ENCODE data around the gene GRAMD2A.

Gene GRAMD2A

DNA sequence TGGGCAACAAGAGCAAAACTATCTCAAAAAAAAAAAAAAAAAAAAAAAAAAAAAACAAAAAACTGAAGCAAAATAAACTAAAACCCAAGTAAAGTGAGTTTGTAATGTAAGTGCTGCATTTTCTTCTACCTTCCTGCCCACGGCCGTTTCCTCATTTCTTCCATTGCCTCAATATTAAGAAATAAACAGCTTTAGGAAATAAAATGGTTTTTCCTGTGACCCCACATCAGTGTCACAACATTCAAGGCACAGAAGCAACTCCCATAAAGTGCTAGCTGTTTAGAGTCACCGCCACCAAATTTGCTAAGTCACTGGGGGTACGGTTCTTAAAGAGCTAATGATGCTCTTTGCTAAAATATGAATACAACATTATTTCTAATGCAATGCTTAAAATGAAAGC is 30.1 kb upstream of the GRAMD2A start:
- peak overlapping the region; percentile 15; the same call in 1 of the 2 replicates for H3K27ac ChIP-seq

DNA sequence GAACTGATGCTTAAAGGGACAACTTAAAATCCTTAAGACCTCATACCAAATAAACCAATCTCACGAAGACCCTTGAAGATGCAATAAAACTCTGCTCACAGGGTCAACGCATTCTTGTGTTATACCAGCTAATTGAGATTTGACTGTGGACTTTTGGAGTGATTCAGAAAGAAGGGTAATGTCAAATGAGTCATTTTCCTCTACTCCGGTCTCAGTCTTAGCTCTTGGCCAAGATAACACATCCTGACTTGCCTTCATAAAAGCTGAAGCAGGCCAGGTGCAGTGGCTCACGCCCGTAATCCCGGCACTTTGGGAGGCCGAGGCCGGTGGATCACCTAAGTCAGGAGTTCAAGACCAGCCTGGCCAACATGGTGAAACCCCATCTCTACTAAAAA is 29.6 kb upstream of the GRAMD2A start:
- TF ChIP-seq ZFX (IDR thresholded peaks at IDR 0.05; ENCODE audit: borderline replicate concordance): no peak
- TF ChIP-seq, protein P1, sequence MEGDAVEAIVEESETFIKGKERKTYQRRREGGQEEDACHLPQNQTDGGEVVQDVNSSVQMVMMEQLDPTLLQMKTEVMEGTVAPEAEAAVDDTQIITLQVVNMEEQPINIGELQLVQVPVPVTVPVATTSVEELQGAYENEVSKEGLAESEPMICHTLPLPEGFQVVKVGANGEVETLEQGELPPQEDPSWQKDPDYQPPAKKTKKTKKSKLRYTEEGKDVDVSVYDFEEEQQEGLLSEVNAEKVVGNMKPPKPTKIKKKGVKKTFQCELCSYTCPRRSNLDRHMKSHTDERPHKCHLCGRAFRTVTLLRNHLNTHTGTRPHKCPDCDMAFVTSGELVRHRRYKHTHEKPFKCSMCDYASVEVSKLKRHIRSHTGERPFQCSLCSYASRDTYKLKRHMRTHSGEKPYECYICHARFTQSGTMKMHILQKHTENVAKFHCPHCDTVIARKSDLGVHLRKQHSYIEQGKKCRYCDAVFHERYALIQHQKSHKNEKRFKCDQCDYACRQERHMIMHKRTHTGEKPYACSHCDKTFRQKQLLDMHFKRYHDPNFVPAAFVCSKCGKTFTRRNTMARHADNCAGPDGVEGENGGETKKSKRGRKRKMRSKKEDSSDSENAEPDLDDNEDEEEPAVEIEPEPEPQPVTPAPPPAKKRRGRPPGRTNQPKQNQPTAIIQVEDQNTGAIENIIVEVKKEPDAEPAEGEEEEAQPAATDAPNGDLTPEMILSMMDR (IDR thresholded peaks at IDR 0.05): no peak
- peak overlapping the region; percentile 15; the same call in 1 of the 2 replicates for H3K27ac ChIP-seq

More for the DNA sequence above, 30.1 kb upstream of the GRAMD2A start:
- TF ChIP-seq, protein P1 (IDR thresholded peaks at IDR 0.05): no peak
- no peak for TF ChIP-seq ZFX (IDR thresholded peaks at IDR 0.05; ENCODE audit: borderline replicate concordance)

DNA sequence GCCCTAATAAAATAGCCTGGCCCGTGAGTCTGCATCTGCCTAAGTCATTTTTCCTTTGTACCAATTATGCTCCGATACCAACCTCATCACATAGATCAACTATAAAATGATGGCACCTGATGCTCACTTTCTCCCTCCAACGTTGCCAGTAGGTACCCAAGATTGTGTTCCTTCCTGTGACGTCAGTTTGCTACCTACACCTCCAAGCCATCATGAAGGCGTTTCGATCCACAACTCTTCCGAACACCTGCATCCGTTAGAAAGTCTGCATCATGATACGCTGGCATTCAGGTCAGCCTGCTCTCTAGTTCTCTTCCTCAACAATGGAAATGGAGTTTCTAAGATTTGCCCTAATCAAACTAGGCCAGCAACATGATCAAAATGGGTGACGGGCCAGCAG is 25.7 kb upstream of the GRAMD2A start:
- TF ChIP-seq, protein P1 (IDR thresholded peaks at IDR 0.05): no peak
- TF ChIP-seq ZFX (IDR thresholded peaks at IDR 0.05; ENCODE audit: borderline replicate concordance): no peak
- H3K27ac ChIP-seq: peak overlapping the region; percentile 27; the same call in 1 of the 2 replicates

DNA sequence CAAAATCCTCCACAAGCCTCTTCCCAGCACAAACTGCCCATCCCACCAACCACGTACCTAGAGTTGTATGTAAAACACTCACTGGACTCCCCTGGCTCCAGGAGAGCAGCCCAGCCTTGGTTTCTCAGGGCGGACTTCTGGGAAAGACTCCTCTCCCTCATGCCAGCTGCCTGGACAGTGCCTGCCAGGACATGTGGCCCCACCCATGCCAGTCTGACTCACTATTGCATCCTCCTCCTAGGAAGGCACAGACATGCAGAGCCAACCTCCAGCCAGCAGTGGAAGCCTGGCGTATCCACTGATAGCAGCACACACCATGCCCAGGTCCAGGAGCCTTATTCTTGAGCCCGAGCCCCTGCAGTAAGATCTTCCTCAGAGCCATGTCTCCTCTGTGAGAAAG is 24.8 kb upstream of the GRAMD2A start:
- H3K27ac ChIP-seq: peak overlapping the region; percentile 27

DNA sequence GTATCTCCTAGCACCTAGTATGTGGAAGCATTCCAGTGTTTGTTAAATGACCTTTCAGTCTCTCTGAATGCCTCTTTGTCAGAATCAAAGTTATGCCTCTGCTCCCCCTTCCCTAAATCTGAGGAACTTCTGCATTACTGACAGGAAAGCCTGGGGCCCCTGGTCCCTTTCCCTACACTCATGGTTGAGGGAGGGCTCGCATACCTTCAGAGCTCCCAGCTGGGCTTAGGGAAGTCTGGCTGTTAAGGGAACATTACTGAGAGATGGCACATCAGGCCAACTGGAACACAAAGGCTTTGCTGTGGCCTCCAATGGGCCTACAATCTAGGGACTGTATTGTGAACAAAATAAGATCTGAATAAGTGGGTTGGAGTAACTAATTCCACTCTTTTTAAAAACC is 23.1 kb upstream of the GRAMD2A start:
- no peak overlapping the region for H3K27ac ChIP-seq
- TF ChIP-seq, protein P1 (IDR thresholded peaks at IDR 0.05): no peak
- no peak for TF ChIP-seq ZFX (IDR thresholded peaks at IDR 0.05; ENCODE audit: borderline replicate concordance)

More for the DNA sequence above, 24.8 kb upstream of the GRAMD2A start:
- TF ChIP-seq, protein P1 (IDR thresholded peaks at IDR 0.05): no peak
- no peak for TF ChIP-seq ZFX (IDR thresholded peaks at IDR 0.05; ENCODE audit: borderline replicate concordance)

DNA sequence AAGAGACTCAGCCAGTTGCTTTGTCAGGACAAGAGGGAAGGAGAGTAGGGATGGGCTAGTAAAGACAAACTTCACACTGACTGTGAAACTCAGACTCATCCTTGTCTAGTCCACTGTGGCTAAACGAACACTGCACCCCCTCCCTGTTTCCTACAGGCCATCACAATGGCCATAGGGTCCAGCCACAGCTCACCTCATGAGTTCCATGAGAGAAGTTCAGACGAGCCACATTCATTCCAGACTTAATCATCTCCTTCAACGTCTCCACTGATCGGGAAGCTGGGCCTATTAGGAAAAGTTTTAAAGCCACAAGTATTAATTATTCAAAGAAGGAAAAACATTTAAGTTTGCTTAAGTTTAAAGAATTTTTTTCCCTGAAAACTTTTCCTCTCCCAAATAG is 19.6 kb upstream of the GRAMD2A start:
- H3K27ac ChIP-seq: no peak overlapping the region
- TF ChIP-seq ZFX (IDR thresholded peaks at IDR 0.05; ENCODE audit: borderline replicate concordance): no peak
- TF ChIP-seq, protein P1 (IDR thresholded peaks at IDR 0.05): no peak

DNA sequence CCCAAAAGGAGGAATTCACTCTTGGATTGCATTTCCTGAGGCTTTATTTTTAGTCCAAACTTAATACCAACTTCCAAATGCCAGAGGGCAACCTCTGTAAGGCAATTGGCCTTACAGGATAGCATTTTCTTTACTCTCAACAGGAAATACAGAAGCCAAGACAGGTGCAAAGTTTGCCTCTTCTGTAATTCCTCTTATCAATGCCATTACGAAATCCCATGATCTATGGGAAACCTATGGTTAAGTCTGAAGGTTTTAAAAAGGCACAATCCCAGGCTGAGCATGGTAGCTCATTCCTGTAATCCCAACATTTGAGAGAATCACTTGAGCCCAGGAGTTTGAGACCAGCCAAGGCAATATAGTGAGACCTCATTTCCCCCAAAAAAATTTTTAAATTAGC is 18.5 kb upstream of the GRAMD2A start:
- no peak overlapping the region for H3K27ac ChIP-seq
- TF ChIP-seq, protein P1 (IDR thresholded peaks at IDR 0.05): no peak
- TF ChIP-seq ZFX (IDR thresholded peaks at IDR 0.05; ENCODE audit: borderline replicate concordance): no peak

All from 22Rv1 (cell line).